Mesothelial cell of epicardium (in vitro differentiated cells): ENCODE measurements around the gene ST3GAL3. TPM values are rescaled to one million over a fixed set of nuclear protein-coding genes. Genes with fewer than 3 reads are reported as not detected.

Experiments used
- DNase-seq, 2 experiments: peaks; one replicate each; pipeline ENCODE4 v3.0.0; 2021; ENCODE audit warnings: low spot score in 2 of 2; ENCODE audit not compliant: unreplicated experiment in 2 of 2
- H3K27ac Mint-ChIP-seq: 2 replicates; pipeline ENCODE4 v1.8.0; 2021; ENCODE audit warnings: mixed read lengths
- H3K27me3 Mint-ChIP-seq: 2 replicates; pipeline ENCODE4 v1.8.0; 2021; ENCODE audit warnings: low read depth, mixed read lengths
- H3K36me3 Mint-ChIP-seq: 2 replicates; pipeline ENCODE4 v1.8.0; 2021; ENCODE audit warnings: mixed read lengths
- H3K4me1 Mint-ChIP-seq: 2 replicates; pipeline ENCODE4 v1.8.0; 2021; ENCODE audit warnings: mixed read lengths
- H3K4me3 Mint-ChIP-seq: 2 replicates; pipeline ENCODE4 v1.8.0; 2021; ENCODE audit warnings: mild to moderate bottlenecking, moderate library complexity, mixed read lengths
- H3K9me3 Mint-ChIP-seq: 2 replicates; pipeline ENCODE4 v1.8.0; 2021; ENCODE audit warnings: mixed read lengths
- total RNA-seq: library from RNA; stranded (reverse); gene quantifications from 3 replicates; pipeline ENCODE4 v1.2.1, GENCODE V29; 2021
- TF ChIP-seq, protein P1 (sequence below): fragments of 200-600 bp; sonication (generic); IDR thresholded peaks from one replicate; pipeline ENCODE4 v1.5.0; 2021; ENCODE audit warnings: antibody characterized with exemption; ENCODE audit not compliant: unreplicated experiment

ST3GAL3 gene
- total RNA-seq, 1 donor from 2014 or later: 31.0 TPM

DNA sequence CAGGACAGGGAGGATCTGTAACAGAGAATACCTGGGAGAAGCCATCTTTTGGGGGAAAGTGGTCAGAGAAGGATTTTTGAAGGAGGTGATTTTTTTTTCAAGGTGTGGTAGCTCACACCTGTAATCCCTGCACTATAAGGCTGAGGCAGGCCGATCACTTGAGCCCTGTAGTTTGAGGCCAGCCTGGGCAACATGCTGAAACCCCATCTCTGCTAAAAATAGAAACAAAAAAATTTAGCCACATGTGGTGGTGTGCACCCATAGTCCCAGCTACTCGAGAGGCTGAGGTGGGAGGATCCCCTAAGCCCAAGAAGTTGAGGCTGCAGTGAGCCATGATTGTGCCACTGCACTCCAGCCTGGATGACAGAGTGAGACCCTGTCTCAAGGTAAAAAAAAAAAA is 158.9 kb downstream of the ST3GAL3 start:
- DNase-seq: no peak

GRCh38 chr1:43867976-43868740 is 160.8 kb downstream of the ST3GAL3 start:
- Mint-ChIP-seq H3K27ac (no peak overlapping the region), H3K4me1 (peaks cover 9% of the 10 kb centered on the region), H3K36me3 (no peaks in the 10 kb centered on the region), H3K9me3 (no peaks in the 10 kb centered on the region), H3K4me3 (no peak overlapping the region), H3K27me3 (no peaks in the 10 kb centered on the region)
- DNase-seq: no peak
- TF ChIP-seq, protein P1, sequence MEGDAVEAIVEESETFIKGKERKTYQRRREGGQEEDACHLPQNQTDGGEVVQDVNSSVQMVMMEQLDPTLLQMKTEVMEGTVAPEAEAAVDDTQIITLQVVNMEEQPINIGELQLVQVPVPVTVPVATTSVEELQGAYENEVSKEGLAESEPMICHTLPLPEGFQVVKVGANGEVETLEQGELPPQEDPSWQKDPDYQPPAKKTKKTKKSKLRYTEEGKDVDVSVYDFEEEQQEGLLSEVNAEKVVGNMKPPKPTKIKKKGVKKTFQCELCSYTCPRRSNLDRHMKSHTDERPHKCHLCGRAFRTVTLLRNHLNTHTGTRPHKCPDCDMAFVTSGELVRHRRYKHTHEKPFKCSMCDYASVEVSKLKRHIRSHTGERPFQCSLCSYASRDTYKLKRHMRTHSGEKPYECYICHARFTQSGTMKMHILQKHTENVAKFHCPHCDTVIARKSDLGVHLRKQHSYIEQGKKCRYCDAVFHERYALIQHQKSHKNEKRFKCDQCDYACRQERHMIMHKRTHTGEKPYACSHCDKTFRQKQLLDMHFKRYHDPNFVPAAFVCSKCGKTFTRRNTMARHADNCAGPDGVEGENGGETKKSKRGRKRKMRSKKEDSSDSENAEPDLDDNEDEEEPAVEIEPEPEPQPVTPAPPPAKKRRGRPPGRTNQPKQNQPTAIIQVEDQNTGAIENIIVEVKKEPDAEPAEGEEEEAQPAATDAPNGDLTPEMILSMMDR: no peak

More for the DNA sequence above, 158.9 kb downstream of the ST3GAL3 start:
- no peak overlapping the region for H3K4me3 Mint-ChIP-seq
- H3K9me3 Mint-ChIP-seq: no peaks in the 10 kb centered on the region
- no peak overlapping the region for H3K27ac Mint-ChIP-seq
- no peaks in the 10 kb centered on the region for H3K36me3 Mint-ChIP-seq
- peaks cover 9% of the 10 kb centered on the region for H3K4me1 Mint-ChIP-seq
- no peaks in the 10 kb centered on the region for H3K27me3 Mint-ChIP-seq
- TF ChIP-seq, protein P1: no peak

GRCh38 chr1:43868741-43869067 is 161.4 kb downstream of the ST3GAL3 start:
- Mint-ChIP-seq H3K27ac (no peak overlapping the region), H3K4me3 (no peak overlapping the region), H3K36me3 (no peaks in the 10 kb centered on the region), H3K4me1 (peaks cover 5% of the 10 kb centered on the region), H3K27me3 (no peaks in the 10 kb centered on the region), H3K9me3 (no peaks in the 10 kb centered on the region)
- TF ChIP-seq, protein P1: no peak
- DNase-seq: no peak

DNA sequence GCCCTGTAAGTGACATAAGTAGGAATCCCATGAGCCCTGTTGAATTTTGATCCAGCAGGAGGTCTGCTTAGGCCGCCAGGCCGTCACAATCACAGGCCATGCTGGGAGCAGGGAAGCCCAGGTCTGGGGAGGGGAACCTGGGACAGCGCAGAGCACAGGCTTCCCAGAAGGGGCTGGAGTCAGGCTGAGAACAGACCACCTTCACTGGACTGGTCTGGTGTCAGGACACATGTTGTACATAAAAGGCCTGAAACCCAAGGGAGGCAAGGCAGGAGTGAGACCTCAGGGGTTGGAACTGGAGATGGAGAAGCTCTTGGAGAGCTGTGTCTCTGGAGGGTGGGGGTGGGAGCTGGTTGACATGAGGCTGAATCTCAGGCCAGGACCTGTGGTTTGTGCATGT is 163.0 kb downstream of the ST3GAL3 start:
- peaks cover 5% of the 10 kb centered on the region for H3K4me1 Mint-ChIP-seq
- no peak overlapping the region for H3K4me3 Mint-ChIP-seq
- H3K27ac Mint-ChIP-seq: no peak overlapping the region
- H3K9me3 Mint-ChIP-seq: no peaks in the 10 kb centered on the region
- TF ChIP-seq, protein P1: no peak
- H3K27me3 Mint-ChIP-seq: no peaks in the 10 kb centered on the region
- no peak for DNase-seq
- no peaks in the 10 kb centered on the region for H3K36me3 Mint-ChIP-seq

GRCh38 chr1:43871181-43871910 is 164.0 kb downstream of the ST3GAL3 start:
- Mint-ChIP-seq H3K9me3 (no peaks in the 10 kb centered on the region), H3K36me3 (no peaks in the 10 kb centered on the region), H3K4me1 (peaks cover 5% of the 10 kb centered on the region), H3K4me3 (no peak overlapping the region), H3K27ac (no peak overlapping the region), H3K27me3 (no peaks in the 10 kb centered on the region)
- no peak for DNase-seq
- TF ChIP-seq, protein P1: no peak
